GM21381 (cell line): Measurements from ENCODE around the gene SDC1.

Experiments used
- ATAC-seq: cut with Tn5 transposase; IDR thresholded peaks from one replicate; pipeline ENCODE4 v1.9.1; 2021; ENCODE audit warnings: mild to moderate bottlenecking, moderate library complexity; ENCODE audit not compliant: unreplicated experiment

Gene SDC1

DNA sequence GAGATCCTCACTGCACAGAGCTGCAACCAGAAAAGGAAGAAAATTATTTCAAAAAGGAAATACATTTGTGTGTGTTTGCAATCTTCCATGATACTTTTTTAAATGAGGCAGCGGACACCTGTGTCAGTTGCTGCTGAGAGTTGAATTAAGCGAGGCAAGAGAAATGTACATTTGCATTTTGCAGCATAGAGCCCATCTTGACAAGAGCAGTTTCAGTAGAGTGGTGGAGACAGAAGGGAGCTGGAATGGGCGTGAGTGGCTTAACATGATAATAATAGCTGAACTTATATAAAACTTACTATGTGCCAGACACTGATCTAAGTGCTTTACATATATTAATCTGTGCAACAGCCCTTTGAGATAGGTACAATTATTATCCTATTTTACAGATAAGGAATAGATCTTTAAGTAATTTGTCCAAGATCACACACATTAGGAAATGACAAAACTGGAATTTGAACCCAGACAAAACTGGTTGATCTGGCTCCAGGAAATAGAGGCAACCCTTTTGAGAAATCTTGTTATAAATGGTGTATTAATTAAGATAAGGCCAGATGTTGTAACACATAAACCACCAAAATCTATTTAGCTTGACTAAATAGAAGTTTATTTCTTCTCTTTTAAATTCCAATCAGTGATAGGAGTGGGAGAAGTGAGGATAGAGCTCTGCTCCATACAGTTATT is 68.7 kb downstream of the SDC1 start:
- no peak for ATAC-seq

DNA sequence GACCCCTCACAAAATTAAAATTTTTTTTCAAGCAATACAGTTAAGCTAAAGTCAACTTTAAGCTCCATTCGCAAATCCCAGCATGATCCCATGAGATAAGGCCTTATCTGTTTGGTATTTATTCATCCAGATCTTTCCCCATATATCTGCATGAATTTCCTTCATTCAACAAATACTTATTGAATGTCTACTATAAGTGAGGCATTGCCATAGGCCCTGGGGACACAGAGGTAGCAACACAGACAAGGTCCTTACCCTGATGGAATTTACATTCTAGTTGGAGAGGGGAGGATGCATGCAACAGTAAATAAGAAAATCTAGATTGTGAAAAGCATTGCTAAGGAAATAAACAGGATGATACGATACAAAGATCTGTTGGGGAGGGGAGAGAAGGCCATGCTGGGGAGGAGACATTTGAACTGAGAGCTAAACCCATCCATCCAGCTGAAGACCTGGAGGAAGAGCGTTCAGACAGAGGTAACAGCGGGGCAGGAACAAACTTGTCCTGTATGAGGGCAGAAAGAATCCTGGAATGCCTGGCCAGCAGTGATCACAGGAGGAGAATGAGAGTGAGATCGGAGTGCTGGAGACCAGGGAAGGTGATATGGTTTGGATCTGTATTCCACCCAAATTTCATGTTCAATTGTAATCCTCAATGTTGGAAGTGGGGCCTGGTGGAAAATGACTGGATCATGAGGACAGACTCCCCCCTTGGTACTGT is 71.6 kb downstream of the SDC1 start:
- ATAC-seq: no peak

DNA sequence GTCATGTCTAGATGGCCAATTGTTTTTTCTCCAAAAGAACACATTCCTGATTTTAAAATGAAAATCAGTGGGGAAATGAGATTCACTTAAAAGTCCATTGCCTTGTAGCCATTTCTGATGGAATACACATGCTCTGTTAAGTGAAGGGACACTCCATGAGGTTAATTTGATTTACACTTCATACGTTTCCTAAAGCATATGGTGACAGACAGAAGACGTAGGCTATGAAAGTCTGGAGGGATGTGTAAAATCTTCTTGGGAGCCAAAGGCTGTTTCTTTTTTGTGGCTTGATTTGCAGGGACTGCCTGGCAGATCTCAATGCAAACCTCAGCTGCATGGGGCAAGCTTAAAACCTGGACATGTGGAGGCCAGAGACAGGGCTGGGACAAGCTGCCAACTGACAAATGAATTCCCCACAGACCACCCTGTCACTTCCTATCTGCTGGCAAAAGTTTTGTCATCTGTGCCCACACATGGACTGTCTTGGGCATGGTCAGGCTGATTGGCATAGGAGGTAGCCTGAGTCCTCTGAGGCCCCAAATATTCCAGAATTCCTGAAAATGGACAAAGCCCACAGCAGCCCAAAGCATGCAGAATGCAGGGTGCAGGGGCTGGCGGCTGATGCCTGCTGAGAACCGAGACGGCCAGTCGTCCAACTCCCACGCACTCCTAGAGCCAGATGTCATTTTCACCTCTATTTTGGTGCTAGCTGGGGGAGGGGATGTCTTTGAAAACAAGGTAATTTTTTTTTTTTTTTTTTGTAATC is 73.9 kb downstream of the SDC1 start:
- ATAC-seq: no peak
